ENCODE data around the gene YIPF1.

YIPF1 gene

GRCh38 chr1:53889304-53890298 is at the start of gene YIPF1:
TSS of gene YIPF1 (minus strand) at chr1:53889797. CDS start at chr1:53888937, 860 bp downstream.
- peak; percentile 80 to 84 for DNase-seq (ENCODE audit: low read depth in 2 of 2)

- no peak for DNase-seq (ENCODE audit: low read depth in 2 of 2)
Observed at GRCh38 chr1:53938136-53938830, 48.7 kb upstream of the YIPF1 start.

- DNase-seq (ENCODE audit: low read depth in 2 of 2), result no peak
Observed at GRCh38 chr1:53936430-53936829, 46.8 kb upstream of the YIPF1 start.

GRCh38 chr1:53934170-53934765 is 44.7 kb upstream of the YIPF1 start:
- no peak for DNase-seq (ENCODE audit: low read depth in 2 of 2)

DNA sequence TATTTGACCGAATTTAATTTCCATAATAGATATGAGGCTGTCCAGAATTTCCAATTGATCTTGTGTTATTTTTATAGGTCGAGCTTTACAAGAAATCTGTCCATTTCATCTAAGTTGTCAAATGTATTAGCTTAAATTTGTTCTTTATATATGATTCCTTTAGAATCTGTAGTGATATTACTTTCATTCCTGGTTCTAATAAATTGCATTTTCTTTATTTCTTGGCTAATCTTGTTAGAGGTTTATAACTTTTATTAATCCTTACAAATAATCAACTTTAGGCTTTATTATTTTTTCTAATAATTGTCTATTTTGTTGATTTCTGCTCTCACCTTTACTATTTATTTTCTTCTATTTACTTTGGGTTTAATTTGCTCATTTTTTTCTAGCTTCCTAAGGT is 41.9 kb upstream of the YIPF1 start:
- no peak for DNase-seq (ENCODE audit: low read depth in 2 of 2)

DNA sequence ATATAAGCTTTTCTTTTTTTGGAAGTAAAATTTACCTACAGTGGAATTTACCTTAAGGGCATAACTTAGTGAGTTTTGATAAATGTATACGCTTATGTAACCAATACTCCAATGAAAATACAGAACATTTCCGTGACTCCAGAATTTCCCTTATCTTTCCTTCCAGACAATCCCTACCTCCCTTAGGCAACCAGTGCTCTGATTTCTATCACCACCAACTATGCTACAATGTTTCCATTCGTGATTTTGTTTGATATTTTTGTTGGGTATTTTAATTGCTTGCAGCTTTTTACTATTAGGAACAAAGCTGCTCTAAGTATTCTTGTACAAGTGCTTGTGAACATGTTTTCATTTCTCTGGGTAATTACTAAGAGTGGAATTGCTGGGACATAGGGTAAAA is 41.3 kb upstream of the YIPF1 start:
- DNase-seq (ENCODE audit: low read depth in 2 of 2), result no peak

DNA sequence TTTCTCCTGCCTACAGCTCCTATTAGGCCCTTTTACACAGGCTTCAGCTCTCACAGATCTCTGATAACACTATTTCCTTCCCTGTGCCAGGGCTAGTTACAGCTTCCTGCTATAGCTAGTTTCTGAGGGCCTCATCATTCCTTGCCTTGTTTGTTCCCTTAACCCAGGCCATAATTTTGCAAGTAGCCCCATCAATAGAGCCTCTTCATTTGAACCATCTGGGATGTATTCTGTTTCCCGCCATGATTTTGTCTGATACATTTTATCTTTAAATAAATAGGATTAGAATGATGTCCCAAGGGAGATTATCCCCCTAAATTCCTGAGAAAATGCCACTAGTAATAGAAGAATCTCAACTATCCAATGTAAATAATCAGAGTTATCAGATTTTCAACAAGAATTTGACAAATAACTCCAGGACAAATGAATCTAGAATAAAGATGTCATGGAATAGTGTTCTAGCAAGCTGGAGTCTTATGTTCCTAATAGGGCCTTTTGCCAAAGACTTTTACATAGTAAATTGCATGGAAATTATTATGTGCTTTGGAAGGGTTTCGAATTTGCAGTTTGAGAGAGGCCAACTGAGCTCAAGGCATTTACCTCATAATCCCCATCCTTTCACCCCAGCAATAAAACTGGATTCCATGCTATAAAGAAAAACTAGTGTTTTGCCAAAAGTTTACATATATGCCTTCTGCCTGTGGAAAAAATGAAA is 39.8 kb upstream of the YIPF1 start:
- no peak for DNase-seq (ENCODE audit: low read depth in 2 of 2)

- no peak for DNase-seq (ENCODE audit: low read depth in 2 of 2)
Observed at GRCh38 chr1:53927376-53927881, 37.8 kb upstream of the YIPF1 start.

- peak; percentile 1 to 17 for DNase-seq (ENCODE audit: low read depth in 2 of 2)
Observed at GRCh38 chr1:53919675-53920066, 30.1 kb upstream of the YIPF1 start.

DNA sequence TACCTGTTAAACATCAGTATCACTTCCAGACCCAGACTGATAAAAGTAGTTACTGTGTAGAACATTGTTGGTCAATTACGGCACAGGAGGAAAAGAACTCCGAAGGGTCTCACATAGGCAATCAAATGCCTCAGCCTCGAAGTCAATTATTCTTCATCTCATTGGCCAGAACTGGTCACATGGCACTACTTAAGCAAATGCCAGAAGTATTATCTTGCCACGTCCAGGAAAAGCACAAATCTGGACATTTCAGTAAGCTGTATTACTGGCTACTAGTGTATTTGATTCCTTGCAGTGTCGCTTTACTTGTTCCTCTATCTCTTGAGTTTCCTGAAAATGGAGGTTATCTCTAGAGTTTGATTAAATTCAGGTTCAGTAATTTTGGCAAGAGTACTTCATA is 28.7 kb upstream of the YIPF1 start:
- no peak for DNase-seq (ENCODE audit: low read depth in 2 of 2)

DNA sequence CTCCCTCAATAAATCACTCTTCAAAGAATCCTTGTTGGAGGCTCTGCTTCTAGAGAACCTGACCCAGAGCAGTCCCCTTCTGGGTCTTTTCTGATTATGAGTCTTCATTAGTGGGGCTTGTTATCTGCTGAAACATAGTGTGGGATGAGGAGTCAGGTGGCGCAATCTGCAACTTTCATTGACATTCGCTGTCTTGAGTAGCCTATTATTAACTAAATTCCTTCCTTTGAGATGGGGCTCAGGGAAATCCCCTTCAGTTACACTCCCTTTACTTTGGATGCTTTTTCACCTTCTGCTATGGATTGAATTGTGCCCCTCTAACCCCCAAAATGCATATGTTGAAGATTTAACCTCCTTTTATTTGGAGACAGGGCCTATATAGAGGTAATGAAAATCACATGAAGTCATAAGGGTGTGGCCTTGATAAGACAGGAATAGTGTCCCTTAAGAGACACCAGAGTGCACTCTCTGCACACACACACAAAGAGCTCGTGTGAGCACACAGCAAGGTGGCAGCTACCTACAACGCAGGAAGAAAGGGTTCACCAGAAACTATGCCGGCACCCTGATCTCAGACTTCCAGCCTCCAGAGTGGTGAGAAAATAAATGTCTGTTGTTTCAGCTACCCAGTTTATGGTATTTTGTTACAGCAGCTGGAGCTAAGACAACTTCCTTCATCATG is 23.9 kb upstream of the YIPF1 start:
- DNase-seq (ENCODE audit: low read depth in 2 of 2), result no peak

DNA sequence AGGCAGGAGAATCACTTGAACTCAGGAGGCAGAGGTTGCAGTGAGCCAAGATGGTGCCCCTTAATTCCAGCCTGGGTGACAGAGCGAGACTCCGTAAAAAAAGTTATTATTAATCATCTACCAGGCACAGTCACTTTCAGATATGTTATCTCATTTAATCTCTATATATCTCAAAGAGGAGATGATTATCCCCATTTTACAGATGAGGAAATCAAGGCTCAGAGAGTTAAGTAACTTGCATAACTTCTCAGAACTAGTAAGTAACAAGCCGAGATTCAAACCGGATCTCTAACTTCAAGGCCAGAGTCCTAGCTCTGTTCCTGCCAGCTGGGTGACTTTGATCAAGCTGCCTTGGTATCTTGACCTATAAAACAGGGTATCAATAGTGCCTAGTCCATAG is 21.8 kb upstream of the YIPF1 start:
- no peak for DNase-seq (ENCODE audit: low read depth in 2 of 2)

DNA sequence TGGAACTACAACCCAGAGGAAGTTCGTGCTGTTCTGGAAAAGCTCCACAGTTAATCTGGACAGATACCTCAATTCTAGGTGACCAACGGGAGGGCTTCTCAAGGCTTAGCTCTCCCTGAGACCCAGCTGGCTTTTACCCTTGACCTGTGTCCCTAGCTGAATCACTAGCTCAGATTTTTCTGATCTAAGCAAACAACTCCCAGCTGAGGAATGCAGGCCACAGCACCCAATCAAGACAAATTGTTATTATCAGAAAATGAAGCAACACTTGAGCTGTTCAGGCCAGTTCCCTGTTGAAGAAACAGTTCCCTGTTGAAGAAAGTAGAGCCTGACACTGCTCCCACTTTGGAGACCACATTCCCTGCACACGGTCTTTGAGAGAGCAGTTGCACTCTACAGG is 20.3 kb upstream of the YIPF1 start:
- no peak for DNase-seq (ENCODE audit: low read depth in 2 of 2)

- DNase-seq (ENCODE audit: low read depth in 2 of 2), result no peak
Observed at GRCh38 chr1:53906121-53906520, 16.5 kb upstream of the YIPF1 start.

DNA sequence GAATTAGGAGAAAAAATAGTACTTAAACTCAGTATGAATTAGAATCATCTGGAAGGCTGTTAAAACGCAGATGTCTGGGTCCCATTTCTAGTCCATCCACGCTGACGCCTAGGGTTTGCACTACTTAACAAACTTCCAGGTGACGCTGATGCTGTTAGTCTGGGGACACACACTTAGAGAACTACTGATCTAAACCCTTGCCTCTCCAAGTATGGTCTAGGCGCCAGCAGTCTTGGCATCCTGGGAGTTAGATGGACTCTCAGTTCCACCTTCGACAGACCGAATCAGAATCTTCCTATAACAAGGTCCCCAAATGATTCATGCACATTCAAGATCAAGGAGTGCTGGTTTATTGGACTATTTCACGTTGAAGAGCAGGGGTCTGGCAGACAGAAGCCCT is 15.9 kb upstream of the YIPF1 start:
- DNase-seq (ENCODE audit: low read depth in 2 of 2), result no peak

DNA sequence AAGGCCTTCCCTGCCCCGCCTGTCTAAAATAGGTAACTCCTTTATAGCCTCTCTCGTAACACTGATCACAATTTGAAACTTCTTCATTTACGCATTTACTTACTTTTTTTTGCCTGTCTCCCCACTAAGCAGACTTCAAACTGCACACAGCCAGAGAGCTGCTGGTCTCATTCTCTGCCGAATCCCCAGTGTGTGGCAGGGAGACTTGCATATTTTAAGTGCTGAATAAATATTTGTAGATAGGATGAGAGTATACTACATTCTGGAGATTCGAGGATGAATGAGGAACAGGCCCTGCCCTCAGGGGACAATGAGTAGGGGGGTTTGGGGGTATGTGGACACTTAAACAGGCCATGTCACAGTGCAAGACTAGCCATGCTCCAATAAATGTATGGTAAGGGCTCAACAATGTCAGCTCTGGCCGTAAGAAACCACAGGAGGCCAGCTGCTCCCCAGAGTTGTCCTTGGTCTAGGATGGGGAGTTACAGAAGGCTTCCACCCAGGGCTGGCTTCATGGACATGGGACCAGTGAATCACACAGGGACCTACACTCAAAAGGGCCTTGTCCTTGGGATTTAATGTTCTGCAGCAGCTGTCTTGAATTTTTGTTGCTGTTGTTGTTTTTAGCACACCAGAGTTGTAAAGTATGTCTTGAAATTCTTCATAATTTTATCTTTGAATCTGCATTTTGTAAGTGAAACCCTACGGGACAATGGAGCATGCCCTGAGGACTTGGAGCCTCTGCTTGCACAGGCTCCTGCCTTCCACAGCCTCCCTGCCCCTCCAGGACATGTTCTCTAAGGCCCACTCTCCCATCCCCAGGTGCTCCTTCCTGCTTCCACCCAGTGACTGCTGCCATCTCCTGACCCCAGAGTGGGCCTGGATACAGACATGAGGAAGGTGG is 12.9 kb upstream of the YIPF1 start:
- no peak for DNase-seq (ENCODE audit: low read depth in 2 of 2)

- DNase-seq (ENCODE audit: low read depth in 2 of 2), result no peak
Observed at GRCh38 chr1:53899708-53900107, 10.1 kb upstream of the YIPF1 start.

DNA sequence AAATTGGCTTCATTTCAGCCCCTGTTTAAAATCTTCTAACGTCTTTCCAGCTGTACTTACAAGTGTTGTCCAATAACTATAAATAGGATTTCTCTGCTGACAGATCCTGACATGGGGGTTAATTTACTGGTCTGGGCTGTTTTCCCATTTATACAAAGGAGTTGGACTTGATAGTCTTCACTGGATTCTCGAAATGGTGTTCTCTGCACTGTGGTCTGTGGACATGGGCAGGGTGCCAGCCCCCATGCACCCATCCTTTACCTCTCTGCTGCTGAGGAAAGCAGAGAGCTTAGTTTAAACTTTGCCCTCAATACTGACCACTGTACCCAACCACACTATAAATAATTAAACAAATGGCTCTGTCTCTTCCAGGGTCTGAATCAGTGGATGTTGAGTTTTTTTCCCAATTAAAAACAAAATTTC is 9.6 kb upstream of the YIPF1 start:
- no peak for DNase-seq (ENCODE audit: low read depth in 2 of 2)

DNA sequence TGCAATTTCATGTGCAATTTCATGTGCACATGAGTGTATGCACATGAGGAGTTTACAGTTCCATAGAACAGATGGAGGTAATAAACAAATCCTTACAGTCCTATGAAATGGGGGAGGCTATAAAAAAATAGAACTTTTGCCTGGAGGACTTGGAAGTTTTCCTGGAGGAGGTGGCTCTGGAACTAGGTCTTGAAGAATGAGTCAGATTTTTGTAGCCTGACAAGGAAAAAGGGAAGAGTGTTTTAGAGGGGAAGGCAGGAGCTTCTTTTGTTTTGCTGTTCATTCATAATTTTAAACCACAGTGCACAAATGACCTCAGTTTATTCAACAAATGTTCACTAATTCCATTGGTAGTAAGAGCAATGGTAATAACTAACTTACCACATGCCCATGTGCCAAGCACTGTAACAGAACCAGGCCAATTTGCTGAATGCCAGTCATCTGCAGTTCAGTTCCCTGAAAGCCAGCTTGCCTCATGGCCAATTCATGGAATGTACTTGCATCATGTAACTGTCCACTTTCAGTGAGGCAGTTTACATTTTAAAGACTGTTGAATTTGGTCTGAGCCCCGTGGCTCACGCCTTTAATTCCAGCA is 7.1 kb upstream of the YIPF1 start:
- no peak for DNase-seq (ENCODE audit: low read depth in 2 of 2)

DNA sequence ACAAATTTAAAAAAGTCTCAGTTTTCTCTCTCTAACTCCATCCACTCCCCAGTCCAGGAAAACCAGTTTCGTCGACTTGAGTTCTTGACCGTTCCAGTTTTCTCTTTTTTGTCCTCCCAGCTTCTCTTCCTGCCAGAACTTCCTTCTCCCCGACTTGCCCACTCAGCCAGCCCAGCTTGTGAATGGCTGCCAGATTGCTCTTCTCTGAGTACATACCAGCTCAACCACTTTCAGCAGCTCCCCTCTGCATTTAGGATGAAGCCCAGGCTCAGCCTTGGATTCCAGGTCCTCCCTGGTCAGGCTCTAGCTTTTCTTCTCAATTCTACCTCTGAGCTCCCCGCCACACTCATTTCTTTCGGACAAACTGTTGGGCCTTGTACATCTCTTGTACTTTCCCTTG is 5.8 kb upstream of the YIPF1 start:
- DNase-seq (ENCODE audit: low read depth in 2 of 2), result no peak

Data from stimulated activated CD8-positive, alpha-beta memory T cell treated with anti-CD3 and anti-CD28 coated beads, Interleukin-15, amount 100 ng/mL, for 48 hours (primary cell).